GM12864 (cell line): ENCODE data around the gene WDR87.
A peak's percentile ranks its signal among the peaks of the same experiment; 100 is the strongest.

Experiments
- DNase-seq: peaks from one replicate; pipeline ENCODE4 v3.0.0-alpha.2; 2011; ENCODE audit warnings: low read depth
- H3K4me3 ChIP-seq: 2 replicates; pipeline ENCODE4 v1.5.1; 2011; ENCODE audit warnings: mild to moderate bottlenecking, low read depth, low read length, control low read depth
- CTCF ChIP-seq: IDR thresholded peaks from 2 replicates; pipeline ENCODE4 v1.5.1; 2011; ENCODE audit warnings: low read depth, mild to moderate bottlenecking, moderate library complexity, low read length, control low read depth, inconsistent platforms; ENCODE audit errors: missing control alignments

The WDR87 gene

GRCh38 chr19:37906869-37907734, 708 bp upstream of the WDR87 start, which contains the start of gene SIPA1L3:
TSS of gene SIPA1L3 (plus strand) at chr19:37907208. CDS start at chr19:38081566, 174,358 bp downstream.
- peak within 1 kb of the TSS; percentile 58 for H3K4me3 ChIP-seq
- TF ChIP-seq CTCF, result no peak
- DNase-seq, result peak; percentile 90

GRCh38 chr19:37903096-37903495, 3.3 kb downstream of the WDR87 start:
- TF ChIP-seq CTCF, result no peak
- DNase-seq, result no peak
- H3K4me3 ChIP-seq, result no peak overlapping the region

GRCh38 chr19:37902668-37903067, 3.7 kb downstream of the WDR87 start:
- no peak overlapping the region for H3K4me3 ChIP-seq
- peak; percentile 87 for TF ChIP-seq CTCF
- DNase-seq, result no peak

- DNase-seq, result no peak
- no peak for TF ChIP-seq CTCF
- H3K4me3 ChIP-seq, result no peak overlapping the region
Observed at GRCh38 chr19:37899966-37900365, 6.4 kb downstream of the WDR87 start.

- no peak for DNase-seq
- no peak overlapping the region for H3K4me3 ChIP-seq
- no peak for TF ChIP-seq CTCF
Observed at GRCh38 chr19:37899453-37899852, 6.9 kb downstream of the WDR87 start.

- H3K4me3 ChIP-seq, result no peak overlapping the region
- no peak for DNase-seq
- TF ChIP-seq CTCF, result no peak
Observed at GRCh38 chr19:37896180-37896579, 10.2 kb downstream of the WDR87 start.

- no peak overlapping the region for H3K4me3 ChIP-seq
- no peak for DNase-seq
- TF ChIP-seq CTCF, result no peak
Observed at GRCh38 chr19:37893845-37894575, 12.4 kb downstream of the WDR87 start.
